Common myeloid progenitor, CD34-positive (primary cell): ENCODE results near the gene STARD13.
"Not testable (repeated sequence)": the region's sequence is repeated elsewhere in the genome, so short reads cannot be mapped to it uniquely, and the experiment has no call there.

ENCODE experiments used
- CTCF ChIA-PET: fragments of 350-600 bp; sonication (Branson Sonifier 250); formaldehyde crosslinking; loops from one replicate; lab custom pipeline; 2021; ENCODE audit warnings: antibody characterized with exemption; lab: Charles Lee
- POLR2A ChIA-PET: fragments of 350-600 bp; sonication (Branson Sonifier 250); formaldehyde crosslinking; loops from one replicate; lab custom pipeline; 2021; ENCODE audit warnings: antibody characterized with exemption; lab: Charles Lee
- DNase-seq, 3 donors: peaks; one replicate each; pipeline versions ENCODE4 v3.0.0 to v3.0.0-alpha.2; 2013
- H3K27ac ChIP-seq, 2 experiments: 1 replicate in 1 of 2; 2 replicates in 1 of 2; pipeline ENCODE4 v1.7.0; 2013; ENCODE audit warnings: inconsistent platforms in 2 of 2, low read length in 2 of 2, mild to moderate bottlenecking in 2 of 2, low read depth in 1 of 2, moderate library complexity in 1 of 2; ENCODE audit not compliant: severe bottlenecking in 2 of 2, insufficient read depth in 1 of 2, poor library complexity in 1 of 2
- H3K27me3 ChIP-seq, 5 experiments: replicated peaks in 2 of 5; 1 replicate in 3 of 5; 2 replicates in 2 of 5; pipeline versions ENCODE4 v1.6.1 to v1.7.0; 2013; ENCODE audit warnings: low read length in 4 of 5, mild to moderate bottlenecking in 2 of 5, moderate library complexity in 2 of 5, inconsistent platforms in 1 of 5; ENCODE audit not compliant: insufficient read depth in 5 of 5, control insufficient read depth in 4 of 5
- H3K36me3 ChIP-seq, 4 experiments: 1 replicate in 2 of 4; 2 replicates in 2 of 4; pipeline versions ENCODE4 v1.6.1 to v1.7.0; 2013; ENCODE audit warnings: low read length in 3 of 4, control low read depth in 1 of 4, mild to moderate bottlenecking in 1 of 4; ENCODE audit not compliant: control insufficient read depth in 4 of 4, insufficient read depth in 4 of 4
- H3K4me1 ChIP-seq, 4 experiments: 1 replicate in 3 of 4; 2 replicates in 1 of 4; pipeline versions ENCODE4 v1.6.1 to v1.7.1; 2013; ENCODE audit warnings: low read length in 3 of 4, mild to moderate bottlenecking in 3 of 4, control low read depth in 1 of 4, inconsistent platforms in 1 of 4, moderate library complexity in 1 of 4; ENCODE audit not compliant: control insufficient read depth in 4 of 4, insufficient read depth in 4 of 4; ENCODE audit errors: control extremely low read depth in 1 of 4
- H3K4me3 ChIP-seq, 7 experiments: 1 replicate in 4 of 7; 2 replicates in 3 of 7; pipeline versions ENCODE4 v1.5.1 to v1.7.0; 2013; ENCODE audit warnings: mild to moderate bottlenecking in 7 of 7, low read length in 6 of 7, moderate library complexity in 6 of 7, inconsistent platforms in 2 of 7, low read depth in 2 of 7, control low read depth in 1 of 7; ENCODE audit not compliant: insufficient read depth in 4 of 7, control insufficient read depth in 1 of 7; ENCODE audit errors: extremely low read depth in 1 of 7
- H3K9me3 ChIP-seq, 5 experiments: 1 replicate in 4 of 5; 2 replicates in 1 of 5; pipeline versions ENCODE4 v1.6.1 to v1.7.1; 2013; ENCODE audit warnings: low read length in 4 of 5, mild to moderate bottlenecking in 2 of 5, inconsistent platforms in 1 of 5, low read depth in 1 of 5, moderate library complexity in 1 of 5; ENCODE audit not compliant: control insufficient read depth in 4 of 5, insufficient read depth in 2 of 5; ENCODE audit errors: control extremely low read depth in 1 of 5
- WGBS: methylation state at CpG from one replicate; pipeline ENCODE4 v1.1.5; 2013; ENCODE audit not compliant: insufficient coverage; 5-methylcytosine and 5-hydroxymethylcytosine counted together

The STARD13 gene

DNA sequence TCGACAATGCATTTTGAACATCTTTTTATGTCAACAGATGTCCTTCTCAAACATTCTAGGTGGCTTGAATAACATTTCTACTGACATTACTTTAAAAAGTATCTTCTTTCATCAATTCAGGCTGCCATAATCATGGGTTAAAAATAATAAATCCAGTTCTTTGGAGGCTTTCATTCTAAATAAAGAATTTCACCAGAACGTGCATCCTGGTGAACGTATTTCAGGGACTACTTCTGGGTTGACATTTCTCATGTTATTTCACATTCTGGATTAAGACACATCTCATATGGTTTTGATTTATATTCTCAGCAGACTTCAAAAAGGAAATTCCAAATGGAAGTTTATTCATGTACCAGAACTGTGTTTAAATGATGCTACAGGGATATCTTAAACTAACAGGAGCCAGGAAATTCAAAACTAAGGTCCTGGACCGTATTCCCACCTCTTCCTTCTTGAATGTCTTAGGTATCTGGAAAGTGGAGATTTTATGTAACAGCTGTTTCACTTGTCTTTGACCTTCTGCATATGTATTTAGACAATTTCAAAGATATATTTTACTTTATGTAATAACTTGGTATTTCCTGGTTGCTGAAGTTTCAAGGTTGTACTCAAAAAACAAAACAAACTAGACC, 107.2 kb downstream of the STARD13 start:
- CTCF ChIA-PET, result no interaction called here
- 100% methylated on average over 1 of the region's 4 CpGs for WGBS
- H3K27me3 ChIP-seq, result no peaks in the 10 kb centered on the region
- H3K36me3 ChIP-seq, result no peaks in the 10 kb centered on the region
- no peaks in the 10 kb centered on the region for H3K4me1 ChIP-seq
- no peak overlapping the region for H3K27ac ChIP-seq
- POLR2A ChIA-PET, result no interaction called here
- H3K4me3 ChIP-seq, result no peak overlapping the region
- no peak for DNase-seq
- peaks cover 0 to 2% (median 0%) of the 10 kb centered on the region in 5 experiments for H3K9me3 ChIP-seq

- H3K36me3 ChIP-seq, H3K27me3 ChIP-seq, DNase-seq, CTCF ChIA-PET, H3K9me3 ChIP-seq, H3K27ac ChIP-seq, H3K4me1 ChIP-seq, POLR2A ChIA-PET, H3K4me3 ChIP-seq: not testable (repeated sequence)
- 100% methylated on average over 1 of the region's 4 CpGs for WGBS
Observed at GRCh38 chr13:33177340-33178208, 108.0 kb downstream of the STARD13 start.

GRCh38 chr13:33176526-33176925, 109.0 kb downstream of the STARD13 start:
- H3K9me3 ChIP-seq, result no peaks in the 10 kb centered on the region
- ChIA-PET CTCF (interaction anchor here (0.8 kb wide), 1 partner anchor 12 kb away, joined by 4 read pairs; no protein-coding TSS in a partner anchor), POLR2A (no interaction called here)
- H3K4me1 ChIP-seq, result no peaks in the 10 kb centered on the region
- no CpG with 5 or more reads among the region's 1 CpG for WGBS
- no peak overlapping the region for H3K4me3 ChIP-seq
- no peaks in the 10 kb centered on the region for H3K27me3 ChIP-seq
- H3K36me3 ChIP-seq, result no peaks in the 10 kb centered on the region
- no peak overlapping the region for H3K27ac ChIP-seq
- DNase-seq, result no peak

DNA sequence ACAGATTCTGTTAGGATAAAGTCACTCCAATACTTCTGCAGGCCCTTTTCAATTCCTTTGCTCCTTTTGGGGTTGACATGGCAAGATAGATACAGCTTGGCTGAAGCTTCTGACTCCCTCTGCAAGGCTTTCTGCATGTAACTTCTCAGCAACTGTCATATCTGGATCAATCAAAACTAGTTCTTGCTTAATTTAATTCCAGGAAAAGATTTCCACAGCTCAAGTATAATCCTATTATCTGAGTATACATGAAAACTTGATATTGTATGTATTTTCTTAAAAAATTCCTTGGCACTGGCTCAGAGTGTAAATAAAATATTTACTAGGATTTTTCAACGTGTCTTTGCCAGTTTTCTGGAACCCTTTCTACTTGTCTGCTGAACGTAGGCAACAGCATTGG, 109.6 kb downstream of the STARD13 start:
- Histone ChIP-seq H3K36me3 (no peaks in the 10 kb centered on the region), H3K27ac (no peak overlapping the region), H3K4me1 (no peaks in the 10 kb centered on the region), H3K9me3 (no peaks in the 10 kb centered on the region), H3K4me3 (no peak overlapping the region), H3K27me3 (no peaks in the 10 kb centered on the region)
- no peak for DNase-seq
- ChIA-PET POLR2A (no interaction called here), CTCF (interaction anchor here (0.8 kb wide), 1 partner anchor 11 kb away, joined by 4 read pairs; no protein-coding TSS in a partner anchor)
- no CpG with 5 or more reads among the region's 2 CpGs for WGBS

- Histone ChIP-seq H3K4me1 (no peaks in the 10 kb centered on the region), H3K36me3 (no peaks in the 10 kb centered on the region), H3K27ac (no peak overlapping the region), H3K4me3 (no peak overlapping the region), H3K9me3 (no peaks in the 10 kb centered on the region), H3K27me3 (no peaks in the 10 kb centered on the region)
- POLR2A ChIA-PET, result no interaction called here
- CTCF ChIA-PET, result no interaction called here
- DNase-seq, result no peak
- 100% methylated on average over 1 of the region's 2 CpGs for WGBS
Observed at GRCh38 chr13:33174931-33175330, 110.6 kb downstream of the STARD13 start.

DNA sequence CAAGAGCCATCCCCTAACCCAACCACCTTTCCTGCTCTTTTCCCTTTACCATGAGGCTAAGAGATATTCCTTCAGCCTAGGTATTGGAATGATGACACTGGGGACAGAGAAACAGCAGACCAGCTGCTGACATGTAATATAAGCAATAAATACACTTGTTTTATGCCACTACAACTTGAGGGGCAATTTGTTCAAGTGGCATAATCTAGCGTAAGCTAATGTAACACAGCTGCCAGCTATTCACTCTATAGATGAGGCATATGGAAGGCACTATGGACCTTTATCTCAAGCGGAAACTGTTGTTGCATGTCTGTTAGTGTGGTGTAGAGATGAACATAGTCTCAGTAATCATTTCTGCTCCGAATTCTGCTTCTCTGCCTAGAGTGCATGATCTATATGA, 111.1 kb downstream of the STARD13 start:
- whole genome bisulfite sequencing, result 100% methylated on average over 1 of the region's 3 CpGs
- H3K9me3 ChIP-seq, result no peaks in the 10 kb centered on the region
- H3K4me1 ChIP-seq, result no peaks in the 10 kb centered on the region
- ChIA-PET POLR2A (no interaction called here), CTCF (no interaction called here)
- no peaks in the 10 kb centered on the region for H3K36me3 ChIP-seq
- no peaks in the 10 kb centered on the region for H3K27me3 ChIP-seq
- no peak for DNase-seq
- H3K4me3 ChIP-seq, result no peak overlapping the region
- no peak overlapping the region for H3K27ac ChIP-seq

DNA sequence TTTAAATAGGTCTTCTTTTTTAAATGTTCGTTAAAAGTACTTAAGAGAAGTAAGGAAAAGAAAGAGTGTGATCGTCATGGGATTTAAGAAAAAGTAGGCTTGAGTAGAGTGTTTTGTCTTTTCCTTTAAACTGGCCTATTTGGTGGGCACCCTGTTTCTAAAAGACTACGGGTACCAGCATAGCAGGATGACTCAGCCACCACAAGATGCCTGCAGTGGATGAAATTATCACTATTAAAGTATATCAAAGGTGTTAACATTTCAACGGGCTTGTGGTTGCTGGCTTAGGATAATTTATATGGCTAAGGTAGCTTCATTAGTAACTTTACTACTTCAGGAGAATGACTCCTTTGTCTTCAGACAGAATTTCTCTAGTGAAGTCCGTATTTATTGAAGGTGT, 112.6 kb downstream of the STARD13 start:
- H3K9me3 ChIP-seq, result no peaks in the 10 kb centered on the region
- no peaks in the 10 kb centered on the region for H3K27me3 ChIP-seq
- H3K4me3 ChIP-seq, result no peak overlapping the region
- no peak for DNase-seq
- no peak overlapping the region for H3K27ac ChIP-seq
- no peaks in the 10 kb centered on the region for H3K4me1 ChIP-seq
- WGBS, result 100% methylated on average over 3 of the region's 5 CpGs
- CTCF ChIA-PET, result no interaction called here
- POLR2A ChIA-PET, result no interaction called here
- no peaks in the 10 kb centered on the region for H3K36me3 ChIP-seq
